Small intestine (tissue), 7 donors: Measurements from ENCODE around the gene CREB3L1. TPM values are rescaled to one million over a fixed set of nuclear protein-coding genes. Genes with fewer than 3 reads are reported as not detected.
A peak's percentile ranks its signal among the peaks of the same experiment; 100 is the strongest.

Source experiments
- DNase-seq, 2 donors: peaks; one replicate each; pipeline versions ENCODE4 v3.0.0 to v3.0.0-alpha.2; 2013
- FAIRE-seq: peaks from 2 replicates; lab custom pipeline; 2012; peaks lifted over from hg19 to GRCh38; lab: Jason Lieb, UNC
- H3K27ac ChIP-seq, 3 donors: one replicate each; pipeline ENCODE4 v1.5.1; 2013; ENCODE audit warnings: low read length in 2 of 3, mild to moderate bottlenecking in 2 of 3, control low read depth in 1 of 3, inconsistent platforms in 1 of 3, low read depth in 1 of 3, moderate library complexity in 1 of 3
- H3K27me3 ChIP-seq, 3 donors: one replicate each; pipeline ENCODE4 v1.6.1; 2013; ENCODE audit warnings: low read length in 3 of 3, inconsistent platforms in 1 of 3; ENCODE audit not compliant: control insufficient read depth in 3 of 3, insufficient read depth in 3 of 3
- H3K36me3 ChIP-seq, 3 donors: one replicate each; pipeline ENCODE4 v1.6.1; 2013; ENCODE audit warnings: low read length in 3 of 3, inconsistent platforms in 1 of 3, low read depth in 1 of 3, mild to moderate bottlenecking in 1 of 3, moderate library complexity in 1 of 3; ENCODE audit not compliant: control insufficient read depth in 3 of 3, insufficient read depth in 2 of 3
- H3K4me1 ChIP-seq, 3 donors: one replicate each; pipeline ENCODE4 v1.6.1; 2013; ENCODE audit warnings: low read length in 2 of 3, inconsistent platforms in 1 of 3, low read depth in 1 of 3, mild to moderate bottlenecking in 1 of 3, moderate library complexity in 1 of 3; ENCODE audit not compliant: control insufficient read depth in 3 of 3, insufficient read depth in 2 of 3
- H3K4me3 ChIP-seq, 3 donors: one replicate each; pipeline ENCODE4 v1.5.1; 2013; ENCODE audit warnings: low read length in 3 of 3, control low read depth in 1 of 3, inconsistent platforms in 1 of 3, low read depth in 1 of 3, mild to moderate bottlenecking in 1 of 3, moderate library complexity in 1 of 3
- H3K9me3 ChIP-seq, 2 donors: one replicate each; pipeline ENCODE4 v1.6.1; 2013; ENCODE audit warnings: low read depth in 1 of 2, low read length in 1 of 2; ENCODE audit not compliant: control insufficient read depth in 2 of 2, insufficient read depth in 1 of 2
- WGBS, 3 donors: extraction: QIAGEN DNeasy Blood & Tissue Kit; methylation state at CpG; one replicate each; pipeline ENCODE4 v1.1.7; 2013; 5-methylcytosine and 5-hydroxymethylcytosine counted together
- polyA plus RNA-seq, 4 donors: library from polyadenylated mRNA; stranded (reverse) in 3 of 4; unstranded in 1 of 4; fragments of 200-250 nt in 3 of 4; fragments of 120-200 nt in 1 of 4; gene quantifications; one replicate each; pipeline versions ENCODE4 v1.2.1 to v1.2.3, GENCODE V29; 2013
- donor health status: healthy with polysubstance abuse.
- donor health status: control.
- donor health status: control.
- donor health status: Bipolar disorder and iron deficiency.
- donor health status: healthy.

Gene CREB3L1
- polyA plus RNA-seq, 4 donors = 14.3 to 55.1 (median 26.3) TPM

GRCh38 chr11:46333394-46333947 is 56.0 kb downstream of the CREB3L1 start:
- no peak for FAIRE-seq
- peak overlapping the region in 2 of 3 donors; percentile 26 to 44 for H3K4me3 ChIP-seq
- H3K4me1 ChIP-seq = peaks cover 0 to 5% (median 5%) of the 10 kb centered on the region in 3 donors
- DNase-seq = no peak
- H3K9me3 ChIP-seq = no peaks in the 10 kb centered on the region
- peaks cover 0 to 57% (median 30%) of the 10 kb centered on the region in 3 donors for H3K27me3 ChIP-seq
- no peak overlapping the region for H3K27ac ChIP-seq
- H3K36me3 ChIP-seq = no peaks in the 10 kb centered on the region
- WGBS, 3 donors = 7 to 11% (median 9%) methylated on average over 22 to 25 of the region's 25 CpGs

DNA sequence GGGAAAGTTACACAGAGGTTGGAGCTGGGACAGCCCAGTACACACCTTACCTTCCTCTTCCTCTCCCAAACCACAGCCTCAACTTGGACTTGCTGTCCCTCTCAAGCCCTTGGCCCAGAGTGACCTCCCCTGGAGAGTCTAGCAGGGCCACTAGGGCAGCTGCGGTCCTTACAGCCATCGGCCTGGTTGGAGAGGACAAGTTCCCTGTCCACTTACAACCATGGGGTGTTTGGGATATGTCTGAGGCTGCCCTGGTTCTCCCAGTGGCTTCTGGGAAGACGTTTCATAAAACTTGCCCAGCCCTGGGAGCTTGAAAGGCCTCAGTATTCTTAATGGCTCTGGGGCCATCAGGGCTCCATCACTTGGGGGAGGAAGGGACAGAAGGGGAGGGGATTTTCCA is 56.7 kb downstream of the CREB3L1 start:
- no peak overlapping the region for H3K4me3 ChIP-seq
- H3K9me3 ChIP-seq = no peaks in the 10 kb centered on the region
- peaks cover 0 to 12% (median 5%) of the 10 kb centered on the region in 3 donors for H3K4me1 ChIP-seq
- FAIRE-seq (no peak), DNase-seq (no peak)
- H3K36me3 ChIP-seq = no peaks in the 10 kb centered on the region
- H3K27me3 ChIP-seq = peaks cover 0 to 58% (median 30%) of the 10 kb centered on the region in 3 donors
- H3K27ac ChIP-seq = no peak overlapping the region
- 90 to 93% (median 90%) methylated on average over 3 of the region's 3 CpGs for WGBS, 3 donors

GRCh38 chr11:46335271-46335670 is 57.8 kb downstream of the CREB3L1 start:
- Histone ChIP-seq H3K36me3 (no peaks in the 10 kb centered on the region), H3K27ac (no peak overlapping the region), H3K27me3 (peaks cover 0 to 48% (median 28%) of the 10 kb centered on the region in 3 donors), H3K9me3 (no peaks in the 10 kb centered on the region), H3K4me3 (no peak overlapping the region), H3K4me1 (peaks cover 0 to 23% (median 5%) of the 10 kb centered on the region in 3 donors)
- FAIRE-seq (no peak), DNase-seq (no peak)
- 72 to 95% (median 83%) methylated on average over 6 of the region's 6 CpGs for WGBS, 3 donors

DNA sequence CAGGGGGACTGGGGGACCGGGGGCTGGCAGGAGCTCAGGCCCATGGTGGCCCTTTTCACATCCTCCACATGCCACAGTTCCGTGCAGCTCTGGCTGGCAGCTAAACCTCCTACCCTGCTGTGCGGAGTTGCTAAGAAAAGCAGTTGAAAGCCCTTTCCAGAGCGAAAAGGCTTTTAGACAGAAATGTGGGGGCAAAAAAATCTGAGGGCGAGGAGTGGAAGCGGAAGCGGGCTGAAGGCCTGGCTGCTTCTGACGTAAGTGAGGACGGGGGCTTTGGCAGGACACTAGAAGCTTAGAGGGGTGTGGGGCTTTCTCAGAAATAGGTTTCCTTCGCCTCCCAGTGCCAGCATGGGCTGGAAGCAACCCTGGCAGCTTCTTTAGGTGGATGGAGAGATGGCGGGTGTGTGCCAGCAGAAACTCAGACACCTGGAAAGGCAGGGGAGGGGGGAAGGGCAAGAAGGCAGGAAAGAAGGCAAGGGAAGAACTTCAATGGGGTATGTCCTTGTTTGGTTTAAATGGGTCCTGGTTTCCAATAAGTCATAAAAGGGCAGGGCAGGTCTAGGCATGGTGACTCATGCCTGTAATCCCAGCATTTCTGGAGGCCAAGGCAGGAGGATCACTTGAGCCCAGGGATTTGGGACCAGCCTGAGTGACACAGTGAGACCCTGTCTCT is 58.6 kb downstream of the CREB3L1 start:
- DNase-seq (no peak), FAIRE-seq (no peak)
- H3K4me3 ChIP-seq = no peak overlapping the region
- peaks cover 0 to 40% (median 26%) of the 10 kb centered on the region in 3 donors for H3K27me3 ChIP-seq
- H3K36me3 ChIP-seq = no peaks in the 10 kb centered on the region
- H3K9me3 ChIP-seq = no peaks in the 10 kb centered on the region
- WGBS, 3 donors = 89 to 93% (median 92%) methylated on average over 11 of the region's 11 CpGs
- no peak overlapping the region for H3K27ac ChIP-seq
- peaks cover 0 to 23% (median 5%) of the 10 kb centered on the region in 3 donors for H3K4me1 ChIP-seq

DNA sequence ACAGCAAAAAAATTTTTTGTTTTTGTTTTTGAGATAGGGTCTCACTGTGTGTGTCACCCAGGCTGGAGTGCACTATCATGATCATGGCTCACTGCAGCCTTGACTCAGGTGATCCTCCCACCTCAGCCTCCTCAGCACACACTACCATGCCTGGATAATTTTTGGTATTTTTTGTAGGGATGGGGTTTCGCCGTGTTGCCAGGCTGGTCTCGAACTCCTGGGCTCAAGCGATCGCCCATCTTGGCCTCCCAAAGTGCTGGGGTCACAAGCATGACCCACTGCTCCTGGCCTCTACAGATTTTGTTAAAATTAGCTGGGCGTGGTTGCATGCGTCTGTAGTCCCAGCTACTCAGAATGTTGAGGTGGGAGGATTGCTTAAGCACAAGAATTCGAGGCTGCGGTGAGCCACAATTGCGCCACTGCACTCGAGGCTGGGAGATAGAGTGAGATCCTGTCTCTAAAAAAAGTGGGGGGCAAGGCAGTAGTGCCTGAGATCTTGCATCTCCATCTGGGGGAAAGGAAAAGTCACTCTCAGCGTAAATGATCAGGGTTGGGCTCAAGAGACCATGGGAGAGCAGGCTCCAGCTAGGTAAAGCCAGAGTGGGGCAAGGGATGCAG is 59.2 kb downstream of the CREB3L1 start:
- no peak overlapping the region for H3K4me3 ChIP-seq
- H3K27me3 ChIP-seq = peaks cover 0 to 34% (median 22%) of the 10 kb centered on the region in 3 donors
- no peaks in the 10 kb centered on the region for H3K9me3 ChIP-seq
- DNase-seq (no peak), FAIRE-seq (no peak)
- 83 to 88% (median 84%) methylated on average over 12 of the region's 12 CpGs for WGBS, 3 donors
- no peaks in the 10 kb centered on the region for H3K36me3 ChIP-seq
- H3K27ac ChIP-seq = no peak overlapping the region
- H3K4me1 ChIP-seq = peaks cover 0 to 23% (median 5%) of the 10 kb centered on the region in 3 donors

GRCh38 chr11:46337626-46338345 is 60.3 kb downstream of the CREB3L1 start:
- H3K27me3 ChIP-seq = peaks cover 0 to 24% (median 16%) of the 10 kb centered on the region in 3 donors
- no peak overlapping the region for H3K27ac ChIP-seq
- 81 to 89% (median 88%) methylated on average over 13 of the region's 13 CpGs for WGBS, 3 donors
- no peaks in the 10 kb centered on the region for H3K9me3 ChIP-seq
- H3K4me1 ChIP-seq = peaks cover 0 to 31% (median 0%) of the 10 kb centered on the region in 3 donors
- FAIRE-seq = no peak
- H3K36me3 ChIP-seq = no peaks in the 10 kb centered on the region
- H3K4me3 ChIP-seq = no peak overlapping the region
- no peak for DNase-seq

GRCh38 chr11:46338636-46338987 is 61.1 kb downstream of the CREB3L1 start:
- FAIRE-seq = no peak
- DNase-seq = no peak
- Histone ChIP-seq H3K27ac (peak overlapping the region in 1 of 3 donors; percentile 4), H3K36me3 (no peaks in the 10 kb centered on the region), H3K9me3 (no peaks in the 10 kb centered on the region), H3K4me3 (no peak overlapping the region), H3K27me3 (peaks cover 0 to 20% (median 10%) of the 10 kb centered on the region in 3 donors), H3K4me1 (peaks cover 0 to 28% (median 0%) of the 10 kb centered on the region in 3 donors)
- WGBS, 3 donors = 37 to 57% (median 50%) methylated on average over 9 of the region's 9 CpGs
